Uterus (tissue), 2 donors: Measurements from ENCODE around the gene HOOK2.
A peak's percentile ranks its signal among the peaks of the same experiment; 100 is the strongest.

Experiments used
- POLR2A ChIP-seq, 2 donors: fragments of 450-650 bp; IDR thresholded peaks; one replicate each; pipeline ENCODE4 v1.6.1; 2016; ENCODE audit warnings: antibody characterized with exemption in 2 of 2, mild to moderate bottlenecking in 1 of 2, moderate library complexity in 1 of 2
- TF ChIP-seq, protein P1 (sequence below), 4 experiments: fragments of 200-600 bp in 2 of 4; fragments of 450-650 bp in 2 of 4; sonication (generic) in 2 of 4; IDR thresholded peaks; one replicate each; pipeline ENCODE4 v1.5.1; 2016 to 2019; ENCODE audit warnings: antibody characterized with exemption in 4 of 4, mild to moderate bottlenecking in 2 of 4, moderate library complexity in 1 of 4

DNA sequence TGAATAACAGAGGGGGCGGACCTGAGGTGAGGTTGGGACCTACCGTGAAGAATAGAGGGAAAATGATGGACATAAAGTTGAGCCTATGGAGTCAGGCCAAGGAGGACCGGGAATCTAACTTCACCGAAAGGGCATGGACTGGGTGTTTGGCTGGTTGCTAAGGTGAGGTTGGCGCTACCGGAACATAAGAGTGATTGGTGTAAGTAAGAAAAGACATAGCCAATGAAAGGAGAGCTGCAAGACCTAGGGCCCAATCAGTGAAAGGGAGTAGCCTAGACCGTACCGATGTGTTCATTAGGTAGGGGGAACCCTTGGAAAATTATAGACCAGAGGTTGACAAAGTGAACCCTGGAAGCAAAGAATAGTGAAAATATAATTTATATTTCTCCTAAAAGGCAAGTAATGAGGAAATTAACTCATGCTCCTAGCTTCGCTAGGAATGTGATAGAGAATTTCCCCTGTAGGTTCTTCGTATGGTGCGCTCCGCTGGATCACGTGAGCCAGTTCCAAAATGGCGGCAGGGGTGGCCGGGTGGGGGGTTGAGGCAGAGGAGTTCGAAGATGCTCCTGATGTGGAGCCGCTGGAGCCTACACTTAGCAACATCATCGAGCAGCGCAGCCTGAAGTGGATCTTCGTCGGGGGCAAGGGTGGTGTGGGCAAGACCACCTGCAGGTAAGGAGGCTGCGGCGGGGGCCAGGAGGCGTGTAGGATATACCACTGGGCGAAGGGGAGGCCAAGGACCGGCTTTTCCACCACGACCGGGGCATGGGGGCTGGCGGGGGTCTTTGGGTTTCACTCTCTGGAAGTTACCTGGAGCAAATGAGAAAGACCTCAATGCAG, 38.1 kb downstream of the HOOK2 start, which contains the start of gene GET3:
- TF ChIP-seq, protein P1, sequence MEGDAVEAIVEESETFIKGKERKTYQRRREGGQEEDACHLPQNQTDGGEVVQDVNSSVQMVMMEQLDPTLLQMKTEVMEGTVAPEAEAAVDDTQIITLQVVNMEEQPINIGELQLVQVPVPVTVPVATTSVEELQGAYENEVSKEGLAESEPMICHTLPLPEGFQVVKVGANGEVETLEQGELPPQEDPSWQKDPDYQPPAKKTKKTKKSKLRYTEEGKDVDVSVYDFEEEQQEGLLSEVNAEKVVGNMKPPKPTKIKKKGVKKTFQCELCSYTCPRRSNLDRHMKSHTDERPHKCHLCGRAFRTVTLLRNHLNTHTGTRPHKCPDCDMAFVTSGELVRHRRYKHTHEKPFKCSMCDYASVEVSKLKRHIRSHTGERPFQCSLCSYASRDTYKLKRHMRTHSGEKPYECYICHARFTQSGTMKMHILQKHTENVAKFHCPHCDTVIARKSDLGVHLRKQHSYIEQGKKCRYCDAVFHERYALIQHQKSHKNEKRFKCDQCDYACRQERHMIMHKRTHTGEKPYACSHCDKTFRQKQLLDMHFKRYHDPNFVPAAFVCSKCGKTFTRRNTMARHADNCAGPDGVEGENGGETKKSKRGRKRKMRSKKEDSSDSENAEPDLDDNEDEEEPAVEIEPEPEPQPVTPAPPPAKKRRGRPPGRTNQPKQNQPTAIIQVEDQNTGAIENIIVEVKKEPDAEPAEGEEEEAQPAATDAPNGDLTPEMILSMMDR (IDR thresholded peaks at IDR 0.05), result peak in 2 of 4 experiments; percentile 25 to 44
- peak in 1 of 2 donors; percentile 39 for TF ChIP-seq POLR2A (IDR thresholded peaks at IDR 0.05)
